Glutamatergic neuron (in vitro differentiated cells): Measurements from ENCODE around the gene CD276. TPM values are rescaled to one million over a fixed set of nuclear protein-coding genes. Genes with fewer than 3 reads are reported as not detected.

Experiments used
- DNase-seq: peaks from one replicate; pipeline ENCODE4 v3.0.0; 2022
- H3K27ac Mint-ChIP-seq: one replicate; pipeline ENCODE4 v1.8.0; 2020; ENCODE audit warnings: mild to moderate bottlenecking, mixed read lengths, inconsistent platforms; ENCODE audit not compliant: unreplicated experiment
- H3K27me3 Mint-ChIP-seq: one replicate; pipeline ENCODE4 v1.8.0; 2020; ENCODE audit warnings: mild to moderate bottlenecking, moderate library complexity, mixed read lengths, inconsistent platforms; ENCODE audit not compliant: unreplicated experiment
- H3K36me3 Mint-ChIP-seq: one replicate; pipeline ENCODE4 v1.8.0; 2020; ENCODE audit warnings: mild to moderate bottlenecking, mixed read lengths, inconsistent platforms; ENCODE audit not compliant: unreplicated experiment
- H3K4me1 Mint-ChIP-seq: one replicate; pipeline ENCODE4 v1.8.0; 2020; ENCODE audit warnings: mild to moderate bottlenecking, low read depth, mixed read lengths, inconsistent platforms; ENCODE audit not compliant: unreplicated experiment
- H3K4me3 Mint-ChIP-seq: one replicate; pipeline ENCODE4 v1.8.0; 2020; ENCODE audit warnings: mild to moderate bottlenecking, mixed read lengths, inconsistent platforms; ENCODE audit not compliant: unreplicated experiment
- H3K9me3 Mint-ChIP-seq: one replicate; pipeline ENCODE4 v1.8.0; 2020; ENCODE audit warnings: mild to moderate bottlenecking, moderate library complexity, mixed read lengths, inconsistent platforms; ENCODE audit not compliant: unreplicated experiment
- CTCF ChIP-seq: fragments of 200-600 bp; sonication (generic); IDR thresholded peaks from one replicate; pipeline ENCODE4 v1.5.0; 2021; ENCODE audit not compliant: partially characterized antibody, unreplicated experiment
- total RNA-seq: library from RNA; stranded (reverse); fragmentation: NEBNext Ultra II Directional; extraction: Animal tissue kit (Norgen Biotek cat#: 25700); gene quantifications from one replicate; pipeline ENCODE4 v1.2.1, GENCODE V29; 2021; ENCODE audit not compliant: unreplicated experiment

Gene CD276
- total RNA-seq, 1 donor from 2014 or later = 192 TPM

DNA sequence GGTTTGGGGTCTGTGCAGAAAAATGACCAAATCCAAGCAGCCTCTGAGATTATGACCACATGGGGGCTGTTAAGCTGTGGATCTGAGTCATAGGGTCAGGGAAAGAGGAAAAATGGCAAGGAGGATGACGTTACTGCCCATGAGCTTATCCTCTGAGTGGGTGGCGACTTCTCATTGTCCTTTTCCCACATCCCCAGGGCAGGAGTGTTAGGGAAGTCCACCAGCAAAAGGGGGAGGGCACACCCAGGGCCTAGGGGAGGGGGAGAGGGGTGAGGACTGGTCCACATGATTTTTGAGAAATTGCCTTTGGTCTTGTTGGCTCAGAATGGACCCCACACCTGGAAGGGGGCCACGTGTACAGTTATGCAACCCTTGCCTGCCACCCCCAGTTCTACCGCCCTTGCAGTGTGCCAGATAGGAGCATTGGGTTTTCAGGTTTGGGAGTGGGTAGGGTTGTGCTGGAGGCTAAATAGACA lies 2.6 kb downstream of the CD276 start:
- H3K27ac Mint-ChIP-seq = peak overlapping the region; percentile 49
- H3K9me3 Mint-ChIP-seq = peaks cover 10% of the 10 kb centered on the region
- DNase-seq = no peak
- H3K27me3 Mint-ChIP-seq = peaks cover 16% of the 10 kb centered on the region
- no peaks in the 10 kb centered on the region for H3K36me3 Mint-ChIP-seq
- peak overlapping the region; percentile 99 for H3K4me3 Mint-ChIP-seq
- no peak for TF ChIP-seq CTCF
- H3K4me1 Mint-ChIP-seq = peaks cover 36% of the 10 kb centered on the region

GRCh38 chr15:73687351-73687750 lies 3.2 kb downstream of the CD276 start:
- no peak for DNase-seq
- Mint-ChIP-seq H3K27me3 (peaks cover 16% of the 10 kb centered on the region), H3K9me3 (peaks cover 8% of the 10 kb centered on the region), H3K36me3 (no peaks in the 10 kb centered on the region), H3K27ac (no peak overlapping the region), H3K4me1 (peaks cover 33% of the 10 kb centered on the region), H3K4me3 (peak overlapping the region; percentile 72)
- no peak for TF ChIP-seq CTCF

DNA sequence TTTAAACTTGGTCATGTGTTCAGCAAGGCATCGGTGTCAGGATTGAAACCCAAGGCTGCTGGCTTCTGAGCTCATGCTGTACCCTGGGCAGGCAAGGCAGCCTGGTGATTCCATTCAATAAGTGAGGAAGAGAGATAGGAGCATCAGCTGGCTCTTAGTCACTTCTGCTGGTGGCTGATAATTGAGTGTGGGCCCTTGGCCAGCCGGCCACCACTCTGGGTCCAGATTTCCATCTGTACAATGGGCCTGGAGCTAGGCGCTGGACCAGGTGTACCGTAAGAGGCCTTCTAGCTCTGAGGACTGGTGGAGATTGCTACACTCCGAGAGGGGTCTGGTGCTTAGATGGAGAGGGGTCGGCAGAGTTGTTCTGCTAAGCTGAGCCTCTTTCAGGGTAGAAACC lies 4.3 kb downstream of the CD276 start:
- peaks cover 15% of the 10 kb centered on the region for H3K27me3 Mint-ChIP-seq
- H3K4me3 Mint-ChIP-seq = no peak overlapping the region
- H3K9me3 Mint-ChIP-seq = peaks cover 4% of the 10 kb centered on the region
- peaks cover 30% of the 10 kb centered on the region for H3K4me1 Mint-ChIP-seq
- no peaks in the 10 kb centered on the region for H3K36me3 Mint-ChIP-seq
- H3K27ac Mint-ChIP-seq = no peak overlapping the region
- DNase-seq = no peak
- no peak for TF ChIP-seq CTCF

DNA sequence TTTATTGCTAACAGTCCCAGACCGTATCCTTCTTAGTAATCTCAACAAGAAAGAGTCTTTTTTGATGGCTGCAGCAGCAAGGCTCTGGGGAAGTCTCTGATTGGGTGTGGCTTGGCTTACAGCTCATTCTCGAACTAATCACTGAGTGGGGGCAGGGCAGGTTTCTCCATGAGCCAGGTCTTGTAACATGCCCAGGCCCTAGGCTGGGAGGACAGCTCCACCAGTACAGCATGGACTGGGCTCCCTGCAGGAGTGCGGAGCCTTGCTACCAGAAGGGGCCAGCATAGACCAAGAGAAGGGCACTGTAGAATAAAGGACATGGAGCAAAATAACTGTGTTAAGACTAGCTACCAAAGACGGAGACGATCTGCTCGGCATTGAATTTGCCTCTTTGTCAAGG lies 7.2 kb downstream of the CD276 start:
- DNase-seq = peak; percentile 63
- H3K4me1 Mint-ChIP-seq = peaks cover 36% of the 10 kb centered on the region
- H3K27me3 Mint-ChIP-seq = peaks cover 3% of the 10 kb centered on the region
- H3K27ac Mint-ChIP-seq = no peak overlapping the region
- peaks cover 2% of the 10 kb centered on the region for H3K9me3 Mint-ChIP-seq
- TF ChIP-seq CTCF = no peak
- H3K4me3 Mint-ChIP-seq = no peak overlapping the region
- no peaks in the 10 kb centered on the region for H3K36me3 Mint-ChIP-seq

DNA sequence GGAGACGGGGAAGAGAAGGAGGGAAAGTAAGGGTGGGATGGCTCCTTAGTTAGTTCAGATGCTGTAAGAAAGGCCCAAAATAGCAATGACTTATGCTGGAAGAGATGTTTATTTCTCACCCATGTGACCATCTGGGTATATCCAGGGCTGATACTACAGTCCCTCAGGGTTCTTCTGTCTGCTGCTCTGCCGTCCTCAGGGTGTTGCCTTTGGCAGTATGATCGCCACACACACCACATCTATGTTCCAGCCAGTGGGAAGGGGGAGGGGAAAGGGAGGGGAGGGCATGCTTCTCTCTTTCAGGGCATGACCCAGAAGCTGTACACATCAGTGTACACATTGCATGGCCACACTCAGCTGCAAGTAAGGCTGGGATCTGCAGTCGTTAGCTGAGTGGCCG lies 10.2 kb downstream of the CD276 start:
- Mint-ChIP-seq H3K27ac (no peak overlapping the region), H3K9me3 (peaks cover 3% of the 10 kb centered on the region), H3K27me3 (peaks cover 6% of the 10 kb centered on the region), H3K4me3 (no peak overlapping the region), H3K36me3 (no peaks in the 10 kb centered on the region), H3K4me1 (peaks cover 47% of the 10 kb centered on the region)
- no peak for DNase-seq
- no peak for TF ChIP-seq CTCF
